A673 (cell line): ENCODE results near the gene ASTN2.

ENCODE experiments used
- EZH2 ChIP-seq: fragments of 200-600 bp; sonication (generic); IDR thresholded peaks from 2 replicates; pipeline ENCODE4 v1.6.1; 2017; ENCODE audit warnings: borderline replicate concordance, low read depth, mild to moderate bottlenecking, mixed read lengths, antibody characterized with exemption, low read length; ENCODE audit not compliant: poor library complexity, severe bottlenecking
- TF ChIP-seq, protein P1 (sequence below): fragments of 300-800, 200-600 bp; sonication (generic); conservative IDR thresholded peaks from 2 replicates; pipeline ENCODE4 v1.5.1; 2017; ENCODE audit warnings: low read depth, mild to moderate bottlenecking, antibody characterized with exemption, low read length, moderate library complexity, mixed read lengths

DNA sequence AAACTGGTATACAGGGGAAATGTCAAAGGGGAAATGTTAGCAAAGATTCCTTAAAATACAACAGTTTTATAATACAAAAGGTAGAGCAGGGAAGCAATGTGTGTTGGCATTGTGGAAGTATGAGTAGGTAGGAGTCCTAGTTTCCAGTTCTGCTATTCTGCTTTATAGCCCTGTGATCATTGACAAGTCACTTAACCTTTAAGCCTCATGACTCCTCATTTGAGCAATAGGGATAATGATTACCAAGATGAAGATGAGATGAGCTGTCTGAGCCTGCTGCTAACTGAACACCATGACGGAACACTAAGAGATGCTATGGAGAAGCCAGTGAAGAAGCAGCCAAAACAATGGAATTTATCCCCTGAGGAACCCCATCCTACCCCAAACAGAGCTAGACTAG, 1009.5 kb downstream of the ASTN2 start:
- TF ChIP-seq, protein P1, sequence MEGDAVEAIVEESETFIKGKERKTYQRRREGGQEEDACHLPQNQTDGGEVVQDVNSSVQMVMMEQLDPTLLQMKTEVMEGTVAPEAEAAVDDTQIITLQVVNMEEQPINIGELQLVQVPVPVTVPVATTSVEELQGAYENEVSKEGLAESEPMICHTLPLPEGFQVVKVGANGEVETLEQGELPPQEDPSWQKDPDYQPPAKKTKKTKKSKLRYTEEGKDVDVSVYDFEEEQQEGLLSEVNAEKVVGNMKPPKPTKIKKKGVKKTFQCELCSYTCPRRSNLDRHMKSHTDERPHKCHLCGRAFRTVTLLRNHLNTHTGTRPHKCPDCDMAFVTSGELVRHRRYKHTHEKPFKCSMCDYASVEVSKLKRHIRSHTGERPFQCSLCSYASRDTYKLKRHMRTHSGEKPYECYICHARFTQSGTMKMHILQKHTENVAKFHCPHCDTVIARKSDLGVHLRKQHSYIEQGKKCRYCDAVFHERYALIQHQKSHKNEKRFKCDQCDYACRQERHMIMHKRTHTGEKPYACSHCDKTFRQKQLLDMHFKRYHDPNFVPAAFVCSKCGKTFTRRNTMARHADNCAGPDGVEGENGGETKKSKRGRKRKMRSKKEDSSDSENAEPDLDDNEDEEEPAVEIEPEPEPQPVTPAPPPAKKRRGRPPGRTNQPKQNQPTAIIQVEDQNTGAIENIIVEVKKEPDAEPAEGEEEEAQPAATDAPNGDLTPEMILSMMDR, result no peak
- no peak for TF ChIP-seq EZH2
